Astrocyte of the cerebellum (primary cell): ENCODE results near the gene CLEC18B.
"Not testable (repeated sequence)": the region's sequence is repeated elsewhere in the genome, so short reads cannot be mapped to it uniquely, and the experiment has no call there.

Source experiments
- DNase-seq: peaks from one replicate; pipeline ENCODE4 v3.0.0-alpha.2; 2011; ENCODE audit warnings: low read depth
- H3K4me3 ChIP-seq: 2 replicates; pipeline ENCODE4 v1.5.1; 2011; ENCODE audit warnings: mild to moderate bottlenecking, low read depth, low read length, moderate library complexity
- in situ Hi-C: cut with HindIII; loops from 2 replicates; pipeline ENCODE4 v1.10.0; 2017; ENCODE audit warnings: low sequenced_read_pairs

Gene CLEC18B

GRCh38 chr16:74422086-74422485 lies 808 bp upstream of the CLEC18B start:
- H3K4me3 ChIP-seq, in situ Hi-C loops, DNase-seq: not testable (repeated sequence)

- DNase-seq, H3K4me3 ChIP-seq, in situ Hi-C loops: not testable (repeated sequence)
Observed at GRCh38 chr16:74421482-74421785, 156 bp upstream of the CLEC18B start.

- H3K4me3 ChIP-seq, DNase-seq, in situ Hi-C loops: not testable (repeated sequence)
Observed at GRCh38 chr16:74419811-74420210, 1.5 kb downstream of the CLEC18B start.

- H3K4me3 ChIP-seq, DNase-seq, in situ Hi-C loops: not testable (repeated sequence)
Observed at GRCh38 chr16:74417897-74418296, 3.4 kb downstream of the CLEC18B start.

DNA sequence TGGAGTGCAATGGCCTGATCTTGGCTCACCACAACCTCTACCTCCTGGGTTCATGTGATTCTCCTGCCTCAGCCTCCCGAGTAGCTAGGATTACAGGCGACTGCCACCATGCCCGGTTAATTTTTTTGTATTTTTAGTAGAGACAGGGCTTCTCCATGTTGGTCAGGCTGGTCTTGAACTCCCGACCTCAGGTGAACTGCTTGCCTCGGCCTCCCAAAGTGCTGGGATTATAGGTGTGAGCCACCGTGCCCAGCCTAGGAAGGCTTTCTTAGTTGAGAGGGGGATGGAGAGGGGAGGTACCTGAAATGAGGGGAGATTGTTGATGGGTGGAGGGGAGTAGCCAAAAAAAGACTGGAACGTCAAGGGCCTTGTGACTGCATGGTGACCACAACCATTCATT lies 7.4 kb downstream of the CLEC18B start:
- DNase-seq = not testable (repeated sequence)

GRCh38 chr16:74413485-74413884 lies 7.8 kb downstream of the CLEC18B start:
- H3K4me3 ChIP-seq, DNase-seq, in situ Hi-C loops: not testable (repeated sequence)

More for the DNA sequence above, 7.4 kb downstream of the CLEC18B start:
- in situ Hi-C loops, H3K4me3 ChIP-seq: not testable (repeated sequence)

DNA sequence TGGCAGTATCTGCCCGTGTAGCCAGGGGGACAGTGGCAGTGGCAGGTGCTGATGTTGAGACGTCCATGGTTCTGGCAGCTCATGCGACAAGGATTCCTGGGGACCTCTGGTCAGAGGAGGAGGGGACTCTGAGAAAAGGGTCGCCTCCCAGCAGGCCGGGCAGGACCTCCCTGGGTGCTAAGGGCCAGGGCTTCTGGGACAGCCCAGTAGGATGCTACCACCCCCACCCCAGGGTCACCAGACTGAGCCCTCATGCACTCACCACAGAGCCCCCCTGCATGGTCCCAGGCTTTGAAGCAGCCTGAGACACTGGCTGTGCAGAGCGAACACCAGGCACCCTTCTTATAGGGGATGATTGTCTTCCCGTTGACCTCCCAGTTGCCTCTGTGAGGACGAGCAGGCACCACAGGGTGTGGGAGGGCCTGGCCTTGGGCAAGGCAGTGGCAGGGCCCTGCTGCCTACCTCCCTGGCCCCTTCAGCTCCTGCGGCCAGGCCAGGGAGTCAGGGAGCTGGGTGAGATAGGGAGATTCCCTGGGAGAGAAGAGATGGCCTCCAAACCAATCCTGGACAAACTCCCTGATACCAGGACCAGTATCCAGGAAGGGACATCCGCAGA lies 8.4 kb downstream of the CLEC18B start:
- H3K4me3 ChIP-seq, DNase-seq, in situ Hi-C loops: not testable (repeated sequence)

GRCh38 chr16:74412138-74412774 lies 9.0 kb downstream of the CLEC18B start:
- in situ Hi-C loops, DNase-seq, H3K4me3 ChIP-seq: not testable (repeated sequence)

GRCh38 chr16:74410981-74411380 lies 10.3 kb downstream of the CLEC18B start:
- DNase-seq, in situ Hi-C loops, H3K4me3 ChIP-seq: not testable (repeated sequence)

DNA sequence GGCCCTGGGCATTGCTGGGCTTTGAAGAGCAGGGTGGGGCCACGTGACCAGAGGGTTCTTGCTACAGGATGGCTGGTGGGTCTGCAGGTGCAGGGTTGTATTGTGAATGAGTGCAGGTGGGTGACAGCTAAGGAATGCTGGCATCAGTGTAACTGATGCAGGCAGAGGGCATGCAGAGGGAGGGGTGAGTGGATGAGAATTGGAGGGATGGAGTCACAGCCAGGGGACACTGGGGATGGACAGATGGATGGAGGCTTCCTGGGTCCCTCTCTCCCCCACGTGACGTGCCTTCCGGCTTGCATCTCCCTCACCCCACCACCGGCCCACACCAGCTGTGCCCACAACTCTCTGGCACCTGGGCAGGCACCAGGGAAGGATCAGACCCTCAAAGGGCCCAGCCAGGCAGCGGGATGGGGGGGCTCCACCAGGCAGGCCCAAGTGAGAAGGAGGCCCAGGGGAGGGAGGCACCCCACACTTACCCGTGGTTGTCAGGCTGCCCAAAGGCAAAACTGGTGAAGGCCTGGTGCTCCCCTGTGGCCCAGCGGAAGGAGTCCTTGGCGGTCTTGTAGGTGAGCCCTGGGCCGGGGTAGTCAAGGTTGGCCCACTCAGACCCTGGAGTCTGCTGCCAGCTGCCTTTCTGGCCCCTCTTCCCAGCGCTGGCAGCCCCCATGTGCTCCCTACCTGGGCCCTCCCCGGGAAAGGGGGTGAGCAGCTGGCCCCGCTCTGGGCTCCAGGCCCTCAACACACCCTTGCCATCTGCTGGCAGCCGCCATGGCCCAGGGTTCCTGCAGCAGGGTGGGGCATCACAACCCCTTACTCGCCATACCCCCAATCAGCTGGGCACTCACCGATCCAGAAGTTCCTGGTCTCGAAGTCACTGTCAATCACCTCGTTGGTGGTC lies 11.0 kb downstream of the CLEC18B start:
- DNase-seq, H3K4me3 ChIP-seq, in situ Hi-C loops: not testable (repeated sequence)

DNA sequence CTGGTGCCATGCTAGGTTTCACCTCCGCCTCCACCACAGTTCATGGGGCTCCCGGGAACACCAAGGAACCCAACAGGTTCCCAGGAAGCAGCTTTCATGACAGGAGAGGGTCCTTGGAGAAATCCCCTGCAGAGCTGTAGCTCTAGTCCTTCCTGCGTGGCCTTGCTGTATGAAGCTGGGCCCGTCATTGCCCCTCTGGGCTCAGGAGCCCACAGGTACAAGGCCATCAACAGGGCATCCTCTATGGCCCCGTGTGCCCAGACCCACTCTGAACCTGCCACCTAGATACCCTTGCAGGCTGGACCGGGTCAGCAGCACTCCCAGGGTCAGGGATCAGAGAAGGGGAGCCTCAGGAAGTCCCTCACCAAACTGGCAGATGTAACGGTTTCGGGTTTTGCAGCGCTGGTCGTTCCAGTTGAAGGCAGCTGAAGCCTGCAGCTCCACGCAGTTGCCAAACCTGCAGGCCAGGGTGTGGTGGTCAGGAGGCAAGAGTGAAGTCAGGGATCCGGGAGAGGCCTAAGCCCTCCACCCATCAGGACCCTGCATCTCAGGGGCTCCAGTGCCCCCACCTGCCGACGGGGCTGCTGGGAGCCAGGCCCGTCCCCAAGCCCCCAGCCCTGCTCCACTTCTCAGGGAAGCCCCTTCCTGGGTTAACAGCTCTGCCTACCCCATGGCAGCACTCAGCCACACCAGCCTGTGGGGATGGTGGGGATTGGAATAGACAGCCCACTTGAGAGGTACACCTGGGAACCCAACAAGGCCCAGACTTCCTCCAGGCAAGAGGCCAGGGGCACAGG lies 11.9 kb downstream of the CLEC18B start:
- in situ Hi-C loops, H3K4me3 ChIP-seq, DNase-seq: not testable (repeated sequence)

DNA sequence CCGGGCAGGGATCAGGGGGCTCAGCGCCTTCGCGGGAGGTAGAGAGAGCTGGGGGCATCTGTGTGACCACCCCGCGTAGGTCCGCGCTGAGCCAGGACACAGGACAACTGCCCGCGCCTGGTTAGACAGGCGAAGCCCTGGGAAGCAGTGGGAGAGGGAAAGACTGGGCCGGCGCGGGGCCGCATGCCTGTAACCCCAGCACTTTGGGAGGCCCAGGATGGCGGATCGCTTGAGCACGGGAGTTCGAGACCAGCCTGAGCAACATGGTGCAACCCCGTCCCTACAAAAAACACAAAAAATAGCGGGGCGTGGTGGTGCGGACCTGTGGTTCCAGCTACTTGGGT lies 13.9 kb downstream of the CLEC18B start:
- in situ Hi-C loops, DNase-seq: not testable (repeated sequence)
- H3K4me3 ChIP-seq = peak overlapping the region; percentile 11

DNA sequence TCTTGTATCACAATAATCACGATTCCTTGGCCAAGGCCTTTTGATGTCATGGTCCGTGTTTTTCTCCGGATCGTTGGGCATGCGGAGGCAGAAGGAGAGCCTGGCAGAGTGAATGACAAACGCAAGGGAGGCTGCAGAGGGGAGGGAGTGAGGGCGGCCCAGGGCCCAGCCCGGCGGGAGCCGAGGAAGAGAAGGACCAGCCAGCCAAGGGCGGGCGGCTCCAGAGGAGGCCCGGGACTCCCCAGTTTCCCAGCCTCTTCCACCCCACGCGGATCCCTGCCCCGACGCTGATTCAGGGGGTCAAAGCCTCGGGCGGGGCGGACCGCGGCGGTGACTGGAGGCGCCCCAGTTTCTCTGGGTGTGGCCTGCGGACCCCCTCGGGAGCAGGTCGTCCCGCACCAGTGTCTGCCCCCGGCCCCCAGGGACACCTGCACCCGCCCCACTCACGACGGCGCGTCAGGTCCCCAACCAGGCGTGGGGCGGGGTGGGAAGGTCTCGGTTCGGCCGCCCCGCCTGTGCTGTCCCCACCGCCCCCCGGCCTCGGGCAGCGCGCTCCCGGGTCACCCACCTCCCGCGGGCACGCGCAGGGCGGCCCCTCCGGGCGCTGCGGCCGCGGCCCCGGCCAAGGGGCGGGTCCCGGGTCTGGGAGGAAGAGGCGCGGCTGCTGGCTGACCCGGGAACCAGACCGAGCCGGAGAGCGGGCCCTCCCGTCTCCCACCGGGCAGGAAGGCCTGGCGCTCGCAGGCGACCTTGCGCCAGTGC lies 14.5 kb downstream of the CLEC18B start:
- H3K4me3 ChIP-seq = peak overlapping the region; percentile 11
- in situ Hi-C loops, DNase-seq: not testable (repeated sequence)

- in situ Hi-C loops, DNase-seq: not testable (repeated sequence)
Observed at GRCh38 chr16:74404148-74404933, 16.9 kb downstream of the CLEC18B start.

GRCh38 chr16:74400238-74400637 lies 21.0 kb downstream of the CLEC18B start:
- H3K4me3 ChIP-seq, DNase-seq, in situ Hi-C loops: not testable (repeated sequence)

More at GRCh38 chr16:74404148-74404933, 16.9 kb downstream of the CLEC18B start:
- not testable (repeated sequence) for H3K4me3 ChIP-seq
